ENCODE results near the gene PRKCSH. TPM values are rescaled to one million over a fixed set of nuclear protein-coding genes. Genes with fewer than 3 reads are reported as not detected.

PRKCSH gene
- total RNA-seq, 1 experiment from 2014 or later: 431 TPM

GRCh38 chr19:11387162-11388034 lies 48.0 kb upstream of the PRKCSH start:
- H3K4me3 Mint-ChIP-seq: no peak overlapping the region
- no CpG with 5 or more reads among the region's 19 CpGs for WGBS (ENCODE audit: extremely low coverage, insufficient read length, low lambda C conversion rate)
- Histone ChIP-seq H2BK15ac (ENCODE audit: low read depth, low read length) (no peak overlapping the region), H3K79me1 (ENCODE audit: insufficient read depth, low read depth, low read length, poor library complexity, severe bottlenecking) (no peaks in the 10 kb centered on the region), H3K23me2 (ENCODE audit: insufficient read length, low read depth, low read length, poor library complexity, severe bottlenecking) (peaks cover 11% of the 10 kb centered on the region), H3K23ac (ENCODE audit: insufficient read length, low read depth, low read length) (no peak overlapping the region), H2AK5ac (ENCODE audit: insufficient read length, low read length) (no peak overlapping the region), H2BK20ac (ENCODE audit: low read depth, low read length, poor library complexity, severe bottlenecking) (no peak overlapping the region), H4K5ac (ENCODE audit: insufficient read length, low read depth, low read length) (no peak overlapping the region), H2AFZ (ENCODE audit: low read length) (no peak overlapping the region), H4K8ac (replicated peaks; ENCODE audit: insufficient read length, low read depth, low read length) (no peak overlapping the region), H3K27me3 (ENCODE audit: insufficient read depth, low read length) (no peaks in the 10 kb centered on the region), H3T11ph (ENCODE audit: low read length) (no peak overlapping the region), H2BK12ac (ENCODE audit: insufficient read length, low read depth, low read length) (no peak overlapping the region), H3K79me2 (ENCODE audit: insufficient read depth, low read length) (no peaks in the 10 kb centered on the region), H4K91ac (ENCODE audit: insufficient read length, low read depth, low read length) (no peak overlapping the region), H3K56ac (ENCODE audit: insufficient read length, low read depth, low read length) (no peak overlapping the region), H2BK120ac (ENCODE audit: low read depth, low read length, poor library complexity, severe bottlenecking) (no peak overlapping the region), H3K4me2 (ENCODE audit: insufficient read depth, insufficient read length, low read length) (no peak overlapping the region), H3K27ac (ENCODE audit: insufficient read length, low read depth, low read length) (no peak overlapping the region), H2BK5ac (ENCODE audit: insufficient read length, low read length) (no peak overlapping the region), H3K14ac (ENCODE audit: insufficient read depth, low read length) (no peak overlapping the region), H3K9ac (ENCODE audit: extremely low read depth, insufficient read length, low read length) (no peak overlapping the region), H3K9me3 (ENCODE audit: control insufficient read depth, low read depth, low read length) (no peaks in the 10 kb centered on the region), H3K4me1 (ENCODE audit: insufficient read depth, low read length) (no peaks in the 10 kb centered on the region), H4K20me1 (ENCODE audit: control insufficient read depth, insufficient read depth, insufficient read length) (no peaks in the 10 kb centered on the region), H3K4ac (ENCODE audit: low read depth, low read length) (no peak overlapping the region), H3K18ac (ENCODE audit: insufficient read length, low read depth, low read length) (no peak overlapping the region)
- no peak for TF ChIP-seq CTCF (conservative IDR thresholded peaks at IDR 0.05)
- no peaks in the 10 kb centered on the region for H3K36me3 Mint-ChIP-seq (ENCODE audit: insufficient read depth in 1 of 3, low read depth in 3 of 3)
- H3K27ac Mint-ChIP-seq: no peak overlapping the region
- no peak for DNase-seq
- peaks cover 5% of the 10 kb centered on the region for H3K27me3 Mint-ChIP-seq (ENCODE audit: low read depth)
- peaks cover 0 to 3% of the 10 kb centered on the region in 2 experiments; a peak in 2 of 5 replicates for H3K9me3 Mint-ChIP-seq
- H3K4me1 Mint-ChIP-seq: peaks cover 0 to 8% of the 10 kb centered on the region in 2 experiments; a peak in 3 of 4 replicates

Measured in H9 (cell line).